Lung microvascular endothelial cell (primary cell): Measurements from ENCODE around the gene SFTPB. TPM values are rescaled to one million over a fixed set of nuclear protein-coding genes. Genes with fewer than 3 reads are reported as not detected.
"Not testable (repeated sequence)": the region's sequence is repeated elsewhere in the genome, so short reads cannot be mapped to it uniquely, and the experiment has no call there.

ENCODE experiments used
- DNase-seq, 2 donors: peaks; one replicate each; pipeline versions ENCODE4 v3.0.0 to v3.0.0-alpha.2; 2010; ENCODE audit warnings: low read depth in 2 of 2
- total RNA-seq: library from RNA; depleted of rRNA; stranded (reverse); fragments of >200 nt; gene quantifications from 2 replicates; pipeline ENCODE4 v1.2.1, GENCODE V29; 2014

The SFTPB gene
- total RNA-seq, 1 donor from 2014 or later = not detected

GRCh38 chr2:85656468-85656867, 11.5 kb downstream of the SFTPB start:
- no peak for DNase-seq

GRCh38 chr2:85655961-85656417, 12.0 kb downstream of the SFTPB start:
- no peak for DNase-seq

- no peak for DNase-seq
Measured at GRCh38 chr2:85653996-85654395, 14.0 kb downstream of the SFTPB start.

- no peak for DNase-seq
Measured at GRCh38 chr2:85652056-85652455, 15.9 kb downstream of the SFTPB start.

GRCh38 chr2:85651097-85651496, 16.9 kb downstream of the SFTPB start:
- DNase-seq = no peak

- no peak for DNase-seq
Measured at GRCh38 chr2:85650456-85650855, 17.5 kb downstream of the SFTPB start.

- DNase-seq = peak; percentile 7 to 35
Measured at GRCh38 chr2:85649201-85650190, 18.5 kb downstream of the SFTPB start.

- DNase-seq = peak; percentile 36 to 65
Measured at GRCh38 chr2:85648619-85649018, 19.4 kb downstream of the SFTPB start.

- no peak for DNase-seq
Measured at GRCh38 chr2:85647823-85648526, 20.0 kb downstream of the SFTPB start.

GRCh38 chr2:85646166-85646565, 21.8 kb downstream of the SFTPB start:
- no peak for DNase-seq

- no peak for DNase-seq
Measured at GRCh38 chr2:85644909-85645308, 23.1 kb downstream of the SFTPB start.

- DNase-seq = no peak
Measured at GRCh38 chr2:85642725-85643124, 25.3 kb downstream of the SFTPB start.

GRCh38 chr2:85635636-85636035, 32.4 kb downstream of the SFTPB start:
- peak in 1 of 2 donors; percentile 15 for DNase-seq

- no peak for DNase-seq
Measured at GRCh38 chr2:85635011-85635410, 33.0 kb downstream of the SFTPB start.

- no peak for DNase-seq
Measured at GRCh38 chr2:85631316-85631715, 36.7 kb downstream of the SFTPB start.

GRCh38 chr2:85628658-85629057, 39.3 kb downstream of the SFTPB start:
- DNase-seq = no peak

- no peak for DNase-seq
Measured at GRCh38 chr2:85623991-85624390, 44.0 kb downstream of the SFTPB start.

- DNase-seq = no peak
Measured at GRCh38 chr2:85621338-85621737, 46.7 kb downstream of the SFTPB start.

GRCh38 chr2:85619617-85620016, 48.4 kb downstream of the SFTPB start:
- no peak for DNase-seq

GRCh38 chr2:85617723-85618122, 50.3 kb downstream of the SFTPB start:
- DNase-seq = not testable (repeated sequence)

GRCh38 chr2:85615413-85615728, 52.6 kb downstream of the SFTPB start:
- DNase-seq = no peak

- DNase-seq = not testable (repeated sequence)
Measured at GRCh38 chr2:85614757-85615156, 53.2 kb downstream of the SFTPB start.
